Activated CD4-positive, alpha-beta memory T cell treated with anti-CD3 and anti-CD28 coated beads, Interleukin-2, amount 10 ng/mL, durations not matched to agents 7 days and 5 days (primary cell): ENCODE measurements around the gene ZSCAN9. TPM values are rescaled to one million over a fixed set of nuclear protein-coding genes. Genes with fewer than 3 reads are reported as not detected.

Experiments
- CTCF ChIA-PET: fragments of 350-600 bp; sonication (Branson Sonifier 250); formaldehyde crosslinking; loops from one replicate; lab custom pipeline; 2021; ENCODE audit warnings: antibody characterized with exemption, inconsistent platforms; lab: Charles Lee
- POLR2A ChIA-PET: fragments of 350-600 bp; sonication (Branson Sonifier 250); formaldehyde crosslinking; loops from one replicate; lab custom pipeline; 2021; ENCODE audit warnings: antibody characterized with exemption; lab: Charles Lee
- DNase-seq: peaks from one replicate; pipeline ENCODE4 v3.0.0-alpha.2; 2020
- H3K27ac Mint-ChIP-seq: one replicate; pipeline ENCODE4 v1.8.0; 2021; ENCODE audit warnings: mild to moderate bottlenecking, mixed read lengths
- H3K27me3 Mint-ChIP-seq: one replicate; pipeline ENCODE4 v1.8.0; 2021; ENCODE audit warnings: mixed read lengths
- H3K36me3 Mint-ChIP-seq: one replicate; pipeline ENCODE4 v1.8.0; 2021; ENCODE audit warnings: low read depth, mixed read lengths
- H3K4me1 Mint-ChIP-seq: one replicate; pipeline ENCODE4 v1.8.0; 2021; ENCODE audit warnings: mixed read lengths
- H3K4me3 Mint-ChIP-seq: one replicate; pipeline ENCODE4 v1.8.0; 2021; ENCODE audit warnings: mild to moderate bottlenecking, mixed read lengths
- H3K9me3 Mint-ChIP-seq: one replicate; pipeline ENCODE4 v1.8.0; 2021; ENCODE audit warnings: mixed read lengths
- total RNA-seq, 2 experiments: library from RNA; stranded (reverse); gene quantifications; one replicate each; pipeline ENCODE4 v1.2.3, GENCODE V29; 2021

Gene ZSCAN9
- total RNA-seq, 2 experiments from 2014 or later = 4.9 to 5.6 TPM

- Mint-ChIP-seq H3K27ac (no peak overlapping the region), H3K9me3 (peaks cover 10% of the 10 kb centered on the region), H3K4me3 (no peak overlapping the region), H3K4me1 (no peaks in the 10 kb centered on the region), H3K27me3 (no peaks in the 10 kb centered on the region), H3K36me3 (peaks cover 22% of the 10 kb centered on the region)
- no peak for DNase-seq
- ChIA-PET CTCF (no interaction called here), POLR2A (no interaction called here)
Observed at GRCh38 chr6:28235912-28236452, 10.9 kb downstream of the ZSCAN9 start.

- DNase-seq = no peak
- H3K36me3 Mint-ChIP-seq = peaks cover 14% of the 10 kb centered on the region
- no peak overlapping the region for H3K4me3 Mint-ChIP-seq
- H3K9me3 Mint-ChIP-seq = no peaks in the 10 kb centered on the region
- no peak overlapping the region for H3K27ac Mint-ChIP-seq
- no peaks in the 10 kb centered on the region for H3K27me3 Mint-ChIP-seq
- no peaks in the 10 kb centered on the region for H3K4me1 Mint-ChIP-seq
- CTCF ChIA-PET = no interaction called here
- POLR2A ChIA-PET = no interaction called here
Observed at GRCh38 chr6:28239636-28240035, 14.6 kb downstream of the ZSCAN9 start.

GRCh38 chr6:28240471-28240870 is 15.4 kb downstream of the ZSCAN9 start:
- Mint-ChIP-seq H3K27ac (no peak overlapping the region), H3K4me1 (no peaks in the 10 kb centered on the region), H3K9me3 (no peaks in the 10 kb centered on the region), H3K27me3 (no peaks in the 10 kb centered on the region), H3K4me3 (no peak overlapping the region), H3K36me3 (peaks cover 22% of the 10 kb centered on the region)
- POLR2A ChIA-PET = no interaction called here
- DNase-seq = no peak
- CTCF ChIA-PET = no interaction called here

GRCh38 chr6:28243946-28244345 is 18.9 kb downstream of the ZSCAN9 start:
- POLR2A ChIA-PET = no interaction called here
- H3K9me3 Mint-ChIP-seq = no peaks in the 10 kb centered on the region
- H3K4me3 Mint-ChIP-seq = no peak overlapping the region
- no peak for DNase-seq
- no peaks in the 10 kb centered on the region for H3K27me3 Mint-ChIP-seq
- peaks cover 44% of the 10 kb centered on the region for H3K36me3 Mint-ChIP-seq
- no peak overlapping the region for H3K27ac Mint-ChIP-seq
- CTCF ChIA-PET = no interaction called here
- peaks cover 2% of the 10 kb centered on the region for H3K4me1 Mint-ChIP-seq

- no peaks in the 10 kb centered on the region for H3K9me3 Mint-ChIP-seq
Observed at GRCh38 chr6:28245206-28245941, 20.3 kb downstream of the ZSCAN9 start.

GRCh38 chr6:28248916-28249315 is 23.8 kb downstream of the ZSCAN9 start:
- Mint-ChIP-seq H3K4me1 (peaks cover 29% of the 10 kb centered on the region), H3K36me3 (peaks cover 47% of the 10 kb centered on the region), H3K4me3 (no peak overlapping the region), H3K27me3 (no peaks in the 10 kb centered on the region), H3K27ac (no peak overlapping the region), H3K9me3 (no peaks in the 10 kb centered on the region)
- CTCF ChIA-PET = interaction anchor here (1.1 kb wide), 1 partner anchor 107 kb away, joined by 3 read pairs; no protein-coding TSS in a partner anchor
- DNase-seq = no peak
- POLR2A ChIA-PET = no interaction called here

More at GRCh38 chr6:28245206-28245941, 20.3 kb downstream of the ZSCAN9 start:
- no peak for DNase-seq
- Mint-ChIP-seq H3K4me1 (peaks cover 8% of the 10 kb centered on the region), H3K36me3 (peaks cover 52% of the 10 kb centered on the region), H3K4me3 (no peak overlapping the region), H3K27ac (no peak overlapping the region), H3K27me3 (no peaks in the 10 kb centered on the region)
- POLR2A ChIA-PET = no interaction called here
- CTCF ChIA-PET = no interaction called here

GRCh38 chr6:28250747-28251146 is 25.7 kb downstream of the ZSCAN9 start:
- H3K36me3 Mint-ChIP-seq = peaks cover 29% of the 10 kb centered on the region
- peaks cover 29% of the 10 kb centered on the region for H3K4me1 Mint-ChIP-seq
- H3K9me3 Mint-ChIP-seq = no peaks in the 10 kb centered on the region
- CTCF ChIA-PET = no interaction called here
- no peak overlapping the region for H3K27ac Mint-ChIP-seq
- POLR2A ChIA-PET = no interaction called here
- no peaks in the 10 kb centered on the region for H3K27me3 Mint-ChIP-seq
- no peak for DNase-seq
- peak overlapping the region; percentile 64 for H3K4me3 Mint-ChIP-seq

- H3K27me3 Mint-ChIP-seq = no peaks in the 10 kb centered on the region
- POLR2A ChIA-PET = interaction anchor here (0.7 to 1.8 kb wide), 8 partner anchors 13 to 361 kb away, joined by 3 to 27 read pairs (median 6); partner anchors contain the start of genes PGBD1, ZKSCAN3, ZKSCAN8 and ZSCAN16
- peak overlapping the region; percentile 98 for H3K4me3 Mint-ChIP-seq
- no peaks in the 10 kb centered on the region for H3K9me3 Mint-ChIP-seq
- H3K27ac Mint-ChIP-seq = peak overlapping the region; percentile 78
- CTCF ChIA-PET = interaction anchor here (1.0 to 2.1 kb wide), 3 partner anchors 15 to 115 kb away, joined by 4 to 12 read pairs (median 5); partner anchors contain the start of genes PGBD1 and ZSCAN26
- H3K36me3 Mint-ChIP-seq = peaks cover 21% of the 10 kb centered on the region
- DNase-seq = peak; percentile 48
- H3K4me1 Mint-ChIP-seq = peaks cover 29% of the 10 kb centered on the region
Observed at GRCh38 chr6:28251661-28252008, 26.6 kb downstream of the ZSCAN9 start.

- peaks cover 15% of the 10 kb centered on the region for H3K36me3 Mint-ChIP-seq
- H3K27ac Mint-ChIP-seq = peak within 1 kb of the TSS; percentile 78
- peak; percentile 76 for DNase-seq
- ChIA-PET CTCF (interaction anchor here (0.7 to 2.1 kb wide), 6 partner anchors 15 to 148 kb away, joined by 3 to 12 read pairs (median 4); partner anchors contain the start of genes PGBD1 and ZSCAN26), POLR2A (interaction anchor here (0.7 to 1.8 kb wide), 12 partner anchors 12 to 362 kb away, joined by 3 to 27 read pairs (median 5); partner anchors contain the start of genes PGBD1, ZKSCAN3, ZKSCAN8 and ZSCAN16)
- H3K27me3 Mint-ChIP-seq = no peaks in the 10 kb centered on the region
- peak within 1 kb of the TSS; percentile 98 for H3K4me3 Mint-ChIP-seq
- H3K4me1 Mint-ChIP-seq = peaks cover 29% of the 10 kb centered on the region
- H3K9me3 Mint-ChIP-seq = no peaks in the 10 kb centered on the region
Observed at GRCh38 chr6:28252009-28252975, 27.2 kb downstream of the ZSCAN9 start, which contains the start of gene ZKSCAN4. TSS of gene ZKSCAN4 (minus strand) at chr6:28252269. CDS start at chr6:28251980, 289 bp downstream.

GRCh38 chr6:28254121-28254519 is 29.0 kb downstream of the ZSCAN9 start:
- peaks cover 4% of the 10 kb centered on the region for H3K27me3 Mint-ChIP-seq
- CTCF ChIA-PET = interaction anchor here (1.0 to 1.4 kb wide), 2 partner anchors 14 to 102 kb away, joined by 3 read pairs; no protein-coding TSS in a partner anchor
- no peak for DNase-seq
- peaks cover 15% of the 10 kb centered on the region for H3K36me3 Mint-ChIP-seq
- H3K9me3 Mint-ChIP-seq = peaks cover 7% of the 10 kb centered on the region
- no peak overlapping the region for H3K4me3 Mint-ChIP-seq
- H3K4me1 Mint-ChIP-seq = peaks cover 33% of the 10 kb centered on the region
- POLR2A ChIA-PET = interaction anchor here (0.9 kb wide), 1 partner anchor 129 kb away, joined by 4 read pairs; the partner anchor contains the start of gene ZSCAN16
- no peak overlapping the region for H3K27ac Mint-ChIP-seq

GRCh38 chr6:28257042-28257441 is 32.0 kb downstream of the ZSCAN9 start:
- Mint-ChIP-seq H3K27me3 (peaks cover 16% of the 10 kb centered on the region), H3K4me3 (no peak overlapping the region), H3K9me3 (peaks cover 7% of the 10 kb centered on the region), H3K27ac (no peak overlapping the region), H3K4me1 (peaks cover 16% of the 10 kb centered on the region), H3K36me3 (peaks cover 7% of the 10 kb centered on the region)
- no peak for DNase-seq
- ChIA-PET CTCF (no interaction called here), POLR2A (no interaction called here)

- peaks cover 7% of the 10 kb centered on the region for H3K36me3 Mint-ChIP-seq
- peak; percentile 38 for DNase-seq
- H3K4me1 Mint-ChIP-seq = peaks cover 7% of the 10 kb centered on the region
- CTCF ChIA-PET = no interaction called here
- H3K27me3 Mint-ChIP-seq = peaks cover 23% of the 10 kb centered on the region
- H3K27ac Mint-ChIP-seq = no peak within 1 kb of the TSS
- no peak within 1 kb of the TSS for H3K4me3 Mint-ChIP-seq
- H3K9me3 Mint-ChIP-seq = peaks cover 7% of the 10 kb centered on the region
- POLR2A ChIA-PET = no interaction called here
Observed at GRCh38 chr6:28258877-28259777, 34.1 kb downstream of the ZSCAN9 start, which contains the start of gene NKAPL. TSS of gene NKAPL (plus strand) at chr6:28259297. CDS start at chr6:28259372, 75 bp downstream.
